GM21529 (cell line): ENCODE measurements around the gene CDK15.
"Not testable (repeated sequence)": the region's sequence is repeated elsewhere in the genome, so short reads cannot be mapped to it uniquely, and the experiment has no call there.

Experiments used
- ATAC-seq: cut with Tn5 transposase; IDR thresholded peaks from one replicate; pipeline ENCODE4 v1.9.1; 2021; ENCODE audit not compliant: unreplicated experiment

Gene CDK15

DNA sequence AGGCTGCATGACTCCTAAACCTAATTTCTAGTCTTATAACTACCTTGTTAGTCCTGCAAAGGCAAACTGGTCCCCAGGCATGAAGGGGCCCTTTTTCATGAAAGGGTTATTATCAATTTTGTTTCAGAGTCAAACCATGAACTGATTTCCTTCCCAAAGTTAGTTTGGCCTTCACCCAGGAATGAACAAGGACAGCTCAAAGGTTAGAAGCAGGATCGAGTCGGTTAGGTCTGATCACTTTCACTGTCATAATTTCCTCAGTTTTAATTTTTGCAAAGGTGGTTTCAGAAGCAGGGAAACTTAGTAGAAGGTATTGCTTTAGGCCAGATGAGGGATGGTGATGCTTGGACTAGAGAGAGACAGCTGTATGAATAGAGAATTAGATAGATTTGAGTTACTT lies 16.9 kb upstream of the CDK15 start:
- ATAC-seq, result no peak

DNA sequence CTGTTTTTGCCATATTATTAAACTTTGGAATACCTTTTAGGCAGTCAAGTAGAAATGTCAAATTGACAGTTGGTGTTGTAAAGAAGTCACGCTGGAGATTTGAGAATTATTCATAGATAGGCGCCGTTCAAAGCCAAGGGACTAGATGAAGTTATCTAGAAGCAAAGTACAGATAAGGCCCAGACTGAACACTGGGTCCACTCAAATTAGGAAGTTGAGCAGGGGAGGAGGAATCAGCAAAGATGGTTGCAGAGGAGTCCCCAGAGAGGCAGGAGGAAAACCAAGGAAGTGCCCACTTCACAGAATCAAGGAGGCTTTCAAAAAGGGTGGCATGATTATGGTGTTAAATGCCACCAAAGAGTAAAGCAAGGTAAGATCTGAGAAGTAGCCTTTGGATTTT lies 16.0 kb upstream of the CDK15 start:
- no peak for ATAC-seq

DNA sequence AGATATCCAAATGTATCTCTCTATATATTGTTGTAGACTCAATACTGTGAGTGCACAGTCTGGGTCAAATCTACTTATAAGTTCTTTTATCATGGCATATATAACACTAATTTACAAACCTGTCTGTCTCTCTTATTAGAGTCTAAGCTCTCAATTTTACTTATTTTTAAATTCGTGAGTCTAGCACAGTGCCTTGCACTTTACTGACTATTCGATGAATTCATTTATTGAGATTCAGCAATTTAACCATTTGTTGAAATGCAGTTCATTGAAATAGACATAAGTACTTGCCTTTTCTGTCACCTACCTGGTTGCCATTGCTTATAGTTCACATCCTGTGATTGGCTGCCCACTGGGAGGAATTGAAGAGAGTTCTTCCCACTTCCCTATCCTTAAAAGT lies 15.3 kb upstream of the CDK15 start:
- ATAC-seq, result no peak

DNA sequence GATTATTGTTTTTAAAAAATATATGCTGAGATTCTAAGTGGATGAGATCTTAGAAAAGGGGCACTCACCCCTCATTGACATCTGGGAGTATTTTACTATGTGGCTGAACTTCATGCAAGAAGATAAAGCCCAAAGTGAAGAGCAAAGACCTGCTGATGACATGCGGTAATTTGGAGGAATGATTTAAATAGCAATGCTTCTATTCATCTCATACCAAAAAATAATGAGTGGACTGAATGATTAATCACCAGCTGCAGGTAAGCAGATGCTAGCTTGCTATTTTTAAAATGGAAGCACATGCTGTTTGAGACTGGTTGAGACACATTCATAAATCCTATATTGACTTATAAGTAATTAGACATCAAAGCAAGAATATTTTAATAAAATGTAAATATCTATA lies 12.7 kb upstream of the CDK15 start:
- ATAC-seq, result no peak

DNA sequence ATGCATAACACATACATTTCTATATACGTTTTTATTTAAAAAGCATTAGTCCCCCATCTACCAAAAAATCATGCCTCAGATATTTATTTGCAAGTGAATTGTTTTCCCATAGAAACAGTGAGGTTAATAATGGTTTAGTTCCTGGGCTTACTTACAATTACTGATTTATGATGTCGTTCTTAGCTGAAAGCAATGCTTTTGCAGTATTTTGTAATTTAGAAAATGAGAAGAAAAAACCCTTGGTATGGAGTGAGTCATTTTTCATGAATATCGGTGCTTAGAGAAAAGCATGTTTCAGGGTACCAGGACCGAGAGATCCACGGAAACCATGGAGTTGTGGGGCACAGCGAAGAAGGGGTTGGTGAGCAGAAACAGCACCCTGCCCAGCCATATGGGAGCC lies 12.0 kb upstream of the CDK15 start:
- ATAC-seq, result no peak

GRCh38 chr2:201795607-201796477 lies 10.5 kb upstream of the CDK15 start:
- no peak for ATAC-seq

DNA sequence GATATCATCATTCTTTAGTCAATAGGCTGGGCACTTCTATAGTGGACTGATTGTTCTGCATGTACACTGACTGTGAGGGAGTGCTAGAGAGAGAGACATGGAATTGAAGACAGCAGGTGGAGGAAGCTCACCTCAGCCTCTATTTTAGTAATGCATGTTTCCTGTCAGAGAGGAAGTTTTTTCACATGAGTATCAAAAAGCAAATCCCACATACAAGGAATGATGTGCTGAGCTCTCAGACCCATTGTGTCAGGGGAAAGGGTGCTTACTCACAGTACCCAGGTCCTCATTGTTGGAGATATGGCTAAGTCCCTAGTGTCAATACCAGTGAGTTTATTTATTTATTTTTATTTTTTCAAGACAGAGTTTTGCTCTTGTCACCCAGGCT lies 9.9 kb upstream of the CDK15 start:
- ATAC-seq, result no peak

- ATAC-seq, result no peak
These were observed 9.0 kb upstream of the CDK15 start for GRCh38 chr2:201797175-201797840.

DNA sequence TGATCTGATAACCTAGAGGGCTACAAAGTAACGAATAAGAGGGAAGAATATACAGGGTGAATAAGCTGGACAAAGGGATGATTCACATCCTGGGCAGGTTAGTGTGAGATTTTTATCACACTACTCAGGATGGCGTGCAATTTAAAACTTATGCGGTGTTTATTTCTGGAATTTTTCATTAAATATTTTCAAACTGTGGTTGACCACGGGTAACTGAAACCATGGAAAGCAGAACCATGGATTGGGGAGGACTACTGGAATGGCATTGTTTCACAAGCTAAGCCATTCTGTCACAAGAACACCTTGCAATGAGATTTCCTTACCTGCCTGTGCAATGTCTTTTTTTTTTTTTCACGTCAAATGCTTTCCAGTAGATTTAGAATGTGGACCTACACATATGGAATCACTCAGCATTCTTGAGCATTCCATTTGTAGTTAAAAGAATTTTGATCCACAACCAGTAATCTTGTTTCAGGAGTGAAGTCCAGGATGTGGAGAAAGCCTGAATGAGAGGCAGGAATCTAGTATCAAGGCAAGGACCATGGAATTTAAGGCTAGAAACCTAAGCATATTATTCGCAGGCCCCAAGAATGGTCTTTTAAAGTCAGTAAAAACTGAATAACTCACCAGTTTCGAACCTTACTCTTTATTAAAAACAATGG lies 8.0 kb upstream of the CDK15 start:
- ATAC-seq, result no peak

GRCh38 chr2:201798914-201799285 lies 7.4 kb upstream of the CDK15 start:
- not testable (repeated sequence) for ATAC-seq

DNA sequence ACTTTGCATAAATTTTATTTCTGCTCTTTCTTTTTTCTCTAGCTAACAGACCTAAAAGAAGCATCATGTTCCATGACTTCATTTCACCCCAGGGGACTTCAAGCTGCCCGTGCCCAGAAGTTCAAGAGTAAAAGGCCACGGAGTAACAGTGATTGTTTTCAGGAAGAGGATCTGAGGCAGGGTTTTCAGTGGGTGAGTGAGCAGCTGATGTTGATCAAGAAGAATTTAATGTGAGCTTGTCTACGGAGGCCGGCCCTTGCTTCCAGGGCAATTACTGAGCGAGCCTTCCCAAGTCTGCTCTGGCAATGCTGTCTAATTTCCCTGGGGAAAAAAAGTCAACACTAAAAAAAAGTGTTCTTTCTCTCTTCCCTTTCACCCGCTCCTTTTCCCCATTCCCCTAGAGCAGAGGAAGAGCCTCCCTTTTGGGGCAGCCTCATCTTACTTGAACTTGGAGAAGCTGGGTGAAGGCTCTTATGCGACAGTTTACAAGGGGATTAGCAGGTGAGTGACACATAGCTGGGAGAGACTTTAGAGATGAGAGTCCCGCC lies 1.2 kb downstream of the CDK15 start:
- ATAC-seq, result no peak

- ATAC-seq, result no peak
These were observed 1.7 kb downstream of the CDK15 start for GRCh38 chr2:201808027-201808426.

- no peak for ATAC-seq
These were observed 3.3 kb downstream of the CDK15 start for GRCh38 chr2:201809633-201810032.

- ATAC-seq, result not testable (repeated sequence)
These were observed 4.3 kb downstream of the CDK15 start for GRCh38 chr2:201810604-201811003.

DNA sequence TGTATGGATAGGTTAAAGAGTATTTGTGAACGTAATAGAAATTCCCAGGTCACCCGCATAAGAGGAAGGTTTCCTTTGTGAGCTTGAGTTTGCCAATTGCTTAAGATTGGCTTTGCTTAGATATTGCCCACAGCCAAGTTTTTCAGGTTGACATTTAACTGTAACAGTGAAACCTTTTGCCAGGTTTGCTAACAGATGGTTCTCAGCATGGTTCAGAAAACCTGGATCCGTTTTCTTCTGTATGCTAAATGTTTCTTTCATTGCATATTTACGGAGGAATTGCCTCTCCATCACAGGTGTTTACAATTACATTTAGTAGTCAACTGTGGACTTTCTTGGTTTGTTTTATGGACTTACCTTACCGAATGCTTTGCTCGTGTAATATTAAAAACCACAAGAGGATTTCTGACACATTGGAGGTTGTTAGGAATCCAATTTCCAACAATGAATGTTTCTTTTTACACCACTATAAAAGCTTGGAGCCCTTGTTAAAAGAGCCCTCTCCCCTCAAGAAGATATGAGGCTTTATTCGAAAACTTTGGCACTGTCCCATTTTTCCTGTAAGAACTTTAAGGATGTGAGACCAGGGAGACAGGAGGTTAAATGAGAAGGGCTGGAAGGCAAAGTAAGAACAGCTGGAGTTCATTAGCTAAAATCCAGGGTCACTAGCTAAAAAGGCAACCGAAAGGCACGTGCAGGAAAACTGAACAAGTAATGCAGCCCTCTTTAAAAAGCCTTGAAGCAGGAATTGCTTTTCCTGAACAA lies 7.8 kb downstream of the CDK15 start:
- ATAC-seq, result no peak

DNA sequence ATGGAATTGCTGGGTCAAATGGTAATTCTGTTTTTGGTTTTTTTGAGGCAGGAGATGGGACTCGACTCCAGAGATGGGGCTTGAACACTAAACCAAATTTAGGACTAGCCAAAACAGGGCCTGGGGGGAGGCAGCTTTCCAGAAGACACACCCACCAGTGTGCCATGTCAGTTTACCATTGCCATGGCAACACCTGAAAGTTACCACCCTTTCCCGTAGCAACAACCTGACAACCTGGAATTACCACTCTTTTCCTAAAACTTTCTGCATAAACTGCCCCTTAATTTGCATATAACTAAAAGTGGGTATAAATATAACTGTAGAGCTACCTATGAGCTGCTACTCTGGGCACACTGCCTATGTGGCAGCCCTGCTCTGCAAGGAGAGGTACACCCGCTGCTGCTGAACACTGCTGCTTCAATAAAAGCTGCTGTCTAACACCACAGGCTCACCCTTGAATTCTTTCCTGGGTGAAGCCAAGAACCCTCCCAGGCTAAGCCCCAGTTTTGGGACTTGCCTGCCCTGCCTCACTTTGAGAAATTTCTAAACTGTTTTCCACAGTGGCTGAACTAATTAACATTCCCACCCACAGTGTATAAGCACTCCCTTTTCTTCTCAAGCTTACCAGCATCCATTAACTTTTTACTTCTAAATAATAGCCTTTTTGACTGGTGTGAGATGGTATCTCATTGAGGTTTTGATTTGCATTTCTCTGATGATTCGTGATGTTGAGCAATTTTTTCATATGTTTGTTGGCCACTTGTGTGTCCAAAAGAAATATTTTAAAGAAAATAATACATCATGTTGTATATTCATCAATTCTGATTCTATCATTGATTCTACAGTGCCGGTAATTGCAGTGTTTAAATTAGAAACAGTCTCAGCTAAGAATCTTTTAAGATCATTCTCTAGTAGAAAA lies 10.6 kb downstream of the CDK15 start:
- ATAC-seq, result no peak

GRCh38 chr2:201820383-201821007 lies 14.2 kb downstream of the CDK15 start:
- ATAC-seq, result no peak

- ATAC-seq, result no peak
These were observed 14.7 kb downstream of the CDK15 start for GRCh38 chr2:201821080-201821479.

- no peak for ATAC-seq
These were observed 17.9 kb downstream of the CDK15 start for GRCh38 chr2:201824212-201824611.

GRCh38 chr2:201827621-201828020 lies 21.3 kb downstream of the CDK15 start:
- no peak for ATAC-seq
